A549 (cell line): ENCODE data around the gene ADSS1. TPM values are rescaled to one million over a fixed set of nuclear protein-coding genes. Genes with fewer than 3 reads are reported as not detected.
A peak's percentile ranks its signal among the peaks of the same experiment; 100 is the strongest.

Experiments
- ATAC-seq, 2 experiments: fragments of 200-7000 bp in 1 of 2; fragments of >200 bp in 1 of 2; cut with Nextera tagmentation in 1 of 2; cut with Tn5 transposase in 1 of 2; 3 replicates each; pipeline versions ENCODE4 v1.8.0 to v1.9.1; 2018 to 2020; ENCODE audit warnings: mild to moderate bottlenecking in 1 of 2, moderate library complexity in 1 of 2
- CTCF ChIA-PET: fragments of 300-600 bp; sonication (Branson Sonifier 250); formaldehyde crosslinking; extraction: SDS; loops from one replicate; lab custom pipeline; 2021; ENCODE audit warnings: antibody characterized with exemption, inconsistent platforms; lab: Yijun Ruan, JAX
- POLR2A ChIA-PET: fragments of 350-600 bp; formaldehyde crosslinking; extraction: SDS; loops from one replicate; lab custom pipeline; 2021; ENCODE audit warnings: antibody characterized with exemption, inconsistent platforms; lab: Yijun Ruan, JAX
- DNase-seq, 2 experiments: peaks; one replicate each; pipeline versions ENCODE4 v3.0.0 to v3.0.0-alpha.2; 2011 to 2016; ENCODE audit warnings: low read depth in 1 of 2, low spot score in 1 of 2
- FAIRE-seq: peaks from 2 replicates; lab custom pipeline; 2011; peaks lifted over from hg19 to GRCh38; lab: Jason Lieb, UNC
- H3K27ac ChIP-seq, 2 experiments: fragments of >200 bp; sonication (Bioruptor Twin); formaldehyde crosslinking; 3 replicates each; pipeline ENCODE4 v1.5.1; 2016 to 2017
- H3K4me1 ChIP-seq: fragments of >200 bp; sonication (Bioruptor Twin); formaldehyde crosslinking; 3 replicates; pipeline ENCODE4 v1.6.1; 2016
- H3K4me2 ChIP-seq: fragments of >200 bp; sonication (Bioruptor Twin); formaldehyde crosslinking; 3 replicates; pipeline ENCODE4 v1.6.1; 2016
- H3K4me3 ChIP-seq: fragments of >200 bp; sonication (Bioruptor Twin); formaldehyde crosslinking; 3 replicates; pipeline ENCODE4 v1.5.1; 2016
- H3K9me3 ChIP-seq: fragments of >200 bp; sonication (Bioruptor Twin); formaldehyde crosslinking; 3 replicates; pipeline ENCODE4 v1.6.1; 2016
- ATOH8 ChIP-seq: fragments of 250-450 bp; sonication (Bioruptor Pico); IDR thresholded peaks from 2 replicates; pipeline ENCODE4 v1.5.0; 2020; ENCODE audit warnings: low read depth, mild to moderate bottlenecking, moderate library complexity
- BCL3 ChIP-seq: fragments of >200 bp; sonication (Bioruptor Twin); formaldehyde crosslinking; IDR thresholded peaks from 3 replicates; pipeline ENCODE4 v1.6.1; 2016
- CTCF ChIP-seq: fragments of >200 bp; sonication (Bioruptor Twin); formaldehyde crosslinking; IDR thresholded peaks from 3 replicates; pipeline ENCODE4 v1.5.1; 2016
- GATA3 ChIP-seq: IDR thresholded peaks from 2 replicates; pipeline ENCODE4 v1.6.1; 2012; ENCODE audit warnings: borderline replicate concordance
- HMGXB4 ChIP-seq: fragments of 250-450 bp; sonication (Bioruptor Pico); IDR thresholded peaks from 2 replicates; pipeline ENCODE4 v1.5.0; 2021; ENCODE audit warnings: mild to moderate bottlenecking, moderate library complexity, borderline replicate concordance
- HOXB5 ChIP-seq: fragments of 250-450 bp; sonication (Bioruptor Pico); IDR thresholded peaks from 2 replicates; pipeline ENCODE4 v1.5.0; 2020; ENCODE audit warnings: mild to moderate bottlenecking, moderate library complexity
- JUN ChIP-seq, 2 experiments: fragments of >200 bp; sonication (Bioruptor Twin); formaldehyde crosslinking; IDR thresholded peaks; 2 replicates in 1 of 2; 3 replicates in 1 of 2; pipeline ENCODE4 v1.6.1; 2016 to 2017
- MAZ ChIP-seq: fragments of 150-350 bp; IDR thresholded peaks from 2 replicates; pipeline ENCODE4 v1.6.1; 2014; ENCODE audit warnings: antibody characterized with exemption, low read depth, low read length, borderline replicate concordance
- POLR2A ChIP-seq: IDR thresholded peaks from 2 replicates; pipeline ENCODE4 v1.6.1; 2012; ENCODE audit warnings: mild to moderate bottlenecking, low read length
- RAD21 ChIP-seq, 2 experiments: fragments of >200 bp in 1 of 2; sonication (Bioruptor Twin) in 1 of 2; formaldehyde crosslinking in 1 of 2; IDR thresholded peaks in 1 of 2; conservative IDR thresholded peaks in 1 of 2; 2 replicates in 1 of 2; 3 replicates in 1 of 2; pipeline ENCODE4 v1.6.1; 2012 to 2018; ENCODE audit warnings: inconsistent platforms in 1 of 2
- SMC3 ChIP-seq: fragments of >200 bp; sonication (Bioruptor Twin); formaldehyde crosslinking; IDR thresholded peaks from 3 replicates; pipeline ENCODE4 v1.6.1; 2018; ENCODE audit warnings: inconsistent platforms
- TFCP2L1 ChIP-seq: fragments of 250-450 bp; sonication (Bioruptor Pico); IDR thresholded peaks from 2 replicates; pipeline ENCODE4 v1.5.0; 2021; ENCODE audit warnings: mild to moderate bottlenecking
- WGBS: methylation state at CpG from one replicate; pipeline ENCODE4 v1.1.6; 2017; ENCODE audit errors: missing lambda C conversion rate; 5-methylcytosine and 5-hydroxymethylcytosine counted together
- polyA plus RNA-seq, 4 experiments: library from polyadenylated mRNA; depleted of rRNA in 3 of 4; stranded (reverse); fragments of >200 nt; fragmentation: RNase III in 1 of 4; extraction: RNeasy Plus Mini Kit Qiagen cat#74134 plus additional on column Dnase treatment in 1 of 4; gene quantifications; 2 replicates in 3 of 4; 3 replicates in 1 of 4; pipeline ENCODE4 v1.2.3, GENCODE V29; 2011 to 2017

The ADSS1 gene
- polyA plus RNA-seq, 2 of the 4 experiments (the other 2 are of a cell fraction): 6.2 to 10.1 TPM

GRCh38 chr14:104689109-104689880 is 34.7 kb upstream of the ADSS1 start, which contains the start of gene INF2:
INF2 (plus strand) TSS chr14:104689618; CDS start chr14:104701366, 11,748 bp downstream.
- CTCF ChIA-PET: interaction anchor here (1.0 to 13.1 kb wide), 10 partner anchors 8 to 612 kb away, joined by 3 to 143 read pairs (median 10); partner anchors contain the start of gene ADSS1
- peaks cover 73% of the 10 kb centered on the region for H3K4me1 ChIP-seq

More at GRCh38 chr14:104689109-104689880, 34.7 kb upstream of the ADSS1 start, which contains the start of gene INF2:
- peak within 1 kb of the TSS; percentile 99 for H3K4me3 ChIP-seq
- WGBS: 0% methylated on average over 18 of the region's 76 CpGs
- TF ChIP-seq TFCP2L1 (CRISPR knock-in tag) (0 out of 2 replicates have a peak, but pooled peaks have one; percentile 21), POLR2A (peak; percentile 56), JUN (IDR thresholded peaks at IDR 0.05) (peak in 1 of 2 experiments; percentile 18; a peak in 3 of 5 replicates), CTCF (peak; percentile 26; the same call in 1 of the 3 replicates), BCL3 (no peak), HMGXB4 (CRISPR knock-in tag) (no peak), ATOH8 (CRISPR knock-in tag) (no peak), MAZ (0 out of 2 replicates have a peak, but pooled peaks have one; percentile 20), RAD21 (conservative IDR thresholded peaks at IDR 0.05 in 1 of 2, IDR thresholded peaks at IDR 0.05 in 1 of 2) (peak; percentile 8 to 40; a peak in 4 of 5 replicates), GATA3 (0 out of 2 replicates have a peak, but pooled peaks have one; percentile 6), SMC3 (0 out of 3 replicates have a peak, but pooled peaks have one; percentile 18), HOXB5 (CRISPR knock-in tag) (no peak)
- peak within 1 kb of the TSS; percentile 98 for H3K27ac ChIP-seq
- POLR2A ChIA-PET: interaction anchor here (0.6 to 2.3 kb wide), 6 partner anchors 9 to 63 kb away, joined by 4 to 29 read pairs (median 8); partner anchors contain the start of gene SIVA1
- ATAC-seq (peak; percentile 64 to 71), FAIRE-seq (no peak), DNase-seq (peak; percentile 84 to 87)
- peak within 1 kb of the TSS; percentile 86 for H3K4me2 ChIP-seq
- no peaks in the 10 kb centered on the region for H3K9me3 ChIP-seq
